HG02571 (cell line): ENCODE results near the gene SMC6.

Experiments
- ATAC-seq: cut with Tn5 transposase; IDR thresholded peaks from one replicate; pipeline ENCODE4 v1.9.1; 2021; ENCODE audit warnings: mild to moderate bottlenecking, moderate library complexity; ENCODE audit not compliant: unreplicated experiment

SMC6 gene

GRCh38 chr2:17621781-17622180 lies 131.8 kb downstream of the SMC6 start:
- ATAC-seq: no peak

GRCh38 chr2:17620841-17621240 lies 132.8 kb downstream of the SMC6 start:
- no peak for ATAC-seq

GRCh38 chr2:17620280-17620679 lies 133.3 kb downstream of the SMC6 start:
- ATAC-seq: no peak

GRCh38 chr2:17617955-17618354 lies 135.7 kb downstream of the SMC6 start:
- ATAC-seq: no peak

- no peak for ATAC-seq
These were observed 136.1 kb downstream of the SMC6 start for GRCh38 chr2:17617516-17617915.

GRCh38 chr2:17616405-17616804 lies 137.2 kb downstream of the SMC6 start:
- ATAC-seq: no peak

GRCh38 chr2:17615728-17616351 lies 137.8 kb downstream of the SMC6 start:
- ATAC-seq: no peak

- ATAC-seq: no peak
These were observed 138.5 kb downstream of the SMC6 start for GRCh38 chr2:17615147-17615546.

GRCh38 chr2:17614174-17614930 lies 139.3 kb downstream of the SMC6 start:
- no peak for ATAC-seq
